DMS114 treated with DMSO at 0.1 percent for 48 hours (cell line): ENCODE results near the gene KRTAP10-4.
"Not testable (repeated sequence)": the region's sequence is repeated elsewhere in the genome, so short reads cannot be mapped to it uniquely, and the experiment has no call there.

ENCODE experiments used
- DNase-seq: peaks from one replicate; lab custom pipeline; 2025; ENCODE audit not compliant: unreplicated experiment; lab: John Stamatoyannopoulos, UW

The KRTAP10-4 gene

GRCh38 chr21:44556879-44557278 lies 16.6 kb upstream of the KRTAP10-4 start:
- no peak for DNase-seq

GRCh38 chr21:44557491-44558328 lies 15.8 kb upstream of the KRTAP10-4 start:
- DNase-seq: no peak

GRCh38 chr21:44558329-44558675 lies 15.2 kb upstream of the KRTAP10-4 start:
- DNase-seq: not testable (repeated sequence)

- DNase-seq: no peak
Measured at GRCh38 chr21:44558695-44559094, 14.8 kb upstream of the KRTAP10-4 start, which contains the start of gene KRTAP10-3. Gene KRTAP10-3, minus strand, starts transcription at chr21:44558795. Its CDS starts 80 bp downstream, at chr21:44558715.

GRCh38 chr21:44564099-44564498 lies 9.4 kb upstream of the KRTAP10-4 start:
- no peak for DNase-seq

GRCh38 chr21:44564886-44565598 lies 8.5 kb upstream of the KRTAP10-4 start:
- no peak for DNase-seq

GRCh38 chr21:44566403-44566802 lies 7.1 kb upstream of the KRTAP10-4 start:
- no peak for DNase-seq

- no peak for DNase-seq
Measured at GRCh38 chr21:44567481-44568171, 5.9 kb upstream of the KRTAP10-4 start.

- no peak for DNase-seq
Measured at GRCh38 chr21:44568261-44568660, 5.3 kb upstream of the KRTAP10-4 start.

- DNase-seq: no peak
Measured at GRCh38 chr21:44568667-44569556, 4.6 kb upstream of the KRTAP10-4 start.

GRCh38 chr21:44569861-44570517 lies 3.5 kb upstream of the KRTAP10-4 start:
- DNase-seq: no peak

- no peak for DNase-seq
Measured at GRCh38 chr21:44571296-44571695, 2.2 kb upstream of the KRTAP10-4 start.

GRCh38 chr21:44571844-44572782 lies 1.4 kb upstream of the KRTAP10-4 start:
- no peak for DNase-seq

- no peak for DNase-seq
Measured at GRCh38 chr21:44572959-44573583, 458 bp upstream of the KRTAP10-4 start.

- no peak for DNase-seq
Measured at GRCh38 chr21:44574457-44575306, 1.2 kb downstream of the KRTAP10-4 start.

GRCh38 chr21:44575307-44576024 lies 1.9 kb downstream of the KRTAP10-4 start:
- DNase-seq: no peak

- DNase-seq: no peak
Measured at GRCh38 chr21:44576025-44576420, 2.5 kb downstream of the KRTAP10-4 start.
